ENCODE data around the gene HFE. TPM values are rescaled to one million over a fixed set of nuclear protein-coding genes. Genes with fewer than 3 reads are reported as not detected.

The HFE gene
- total and polyA plus RNA-seq, 2 of the 13 experiments (the other 11 are each of a cell fraction or from before 2014, with no cell fraction given) = 3.7 to 6.3 TPM

- TF ChIP-seq ZBTB26 (CRISPR knock-in tag; IDR thresholded peaks at IDR 0.05; ENCODE audit: borderline replicate concordance) = no peak
- no peak for TF ChIP-seq EED (CRISPR knock-in tag; IDR thresholded peaks at IDR 0.05)
- TF ChIP-seq DRAP1 (CRISPR knock-in tag; IDR thresholded peaks at IDR 0.05) = peak; percentile 46; the same call in 1 of the 2 replicates
- TF ChIP-seq HOMEZ (CRISPR knock-in tag; IDR thresholded peaks at IDR 0.05; ENCODE audit: low read depth) = peak; percentile 82; the same call in 1 of the 2 replicates
- TF ChIP-seq KDM6A (CRISPR knock-in tag; IDR thresholded peaks at IDR 0.05; ENCODE audit: low read depth) = peak; percentile 57
- peak; percentile 51; the same call in 1 of the 2 replicates for TF ChIP-seq FOXO1 (CRISPR knock-in tag; IDR thresholded peaks at IDR 0.05)
- peak; percentile 28 for TF ChIP-seq ZFY (CRISPR knock-in tag; IDR thresholded peaks at IDR 0.05)
- TF ChIP-seq ARNTL (CRISPR knock-in tag; IDR thresholded peaks at IDR 0.05) = peak; percentile 80
- peak; percentile 67; the same call in 1 of the 2 replicates for TF ChIP-seq ZNF331 (CRISPR knock-in tag; IDR thresholded peaks at IDR 0.05)
- TF ChIP-seq THAP11 (CRISPR knock-in tag; IDR thresholded peaks at IDR 0.05) = peak; percentile 72
- TF ChIP-seq ZMYM3 (CRISPR knock-in tag; IDR thresholded peaks at IDR 0.05) = peak; percentile 77
- peak; percentile 48; the same call in 1 of the 2 replicates for TF ChIP-seq TFAP4 (IDR thresholded peaks at IDR 0.05; ENCODE audit: borderline replicate concordance, low read depth)
- 0 out of 2 replicates have a peak, but pooled peaks have one; percentile 64 for TF ChIP-seq ZNF224 (CRISPR knock-in tag; IDR thresholded peaks at IDR 0.05)
- no peak for TF ChIP-seq GABPA (IDR thresholded peaks at IDR 0.05; ENCODE audit: low read depth, low read length)
- TF ChIP-seq GABPA (CRISPR knock-in tag; IDR thresholded peaks at IDR 0.05; ENCODE audit: low read depth) = peak; percentile 50; the same call in 1 of the 2 replicates
- peak; percentile 49; the same call in 1 of the 2 replicates for TF ChIP-seq LCORL (IDR thresholded peaks at IDR 0.05)
- TF ChIP-seq LCORL (CRISPR knock-in tag; IDR thresholded peaks at IDR 0.05) = no peak
- peak; percentile 67; the same call in 1 of the 2 replicates for TF ChIP-seq HMG20A (CRISPR knock-in tag; IDR thresholded peaks at IDR 0.05; ENCODE audit: borderline replicate concordance)
- no peak for TF ChIP-seq NFKBIZ (CRISPR knock-in tag; IDR thresholded peaks at IDR 0.05)
- peak; percentile 41; the same call in 1 of the 2 replicates for TF ChIP-seq ZSCAN20 (CRISPR knock-in tag; IDR thresholded peaks at IDR 0.05; ENCODE audit: borderline replicate concordance)
- TF ChIP-seq ZGPAT (CRISPR knock-in tag; IDR thresholded peaks at IDR 0.05) = no peak
- TF ChIP-seq PAXIP1 (CRISPR knock-in tag; conservative IDR thresholded peaks at IDR 0.05) = peak; percentile 86
These were observed 17.4 kb downstream of the HFE start (continued) for GRCh38 chr6:26104457-26105108.
